Effector memory CD8-positive, alpha-beta T cell (primary cell): ENCODE results near the gene PLCXD1.
"Not testable (repeated sequence)": the region's sequence is repeated elsewhere in the genome, so short reads cannot be mapped to it uniquely, and the experiment has no call there.

Source experiments
- ATAC-seq: fragments of 150-1000 bp; cut with Tn5 transposase; replicated peaks from 2 replicates; pipeline ENCODE4 v1.10.0; 2021; ENCODE audit warnings: mild to moderate bottlenecking, moderate library complexity
- DNase-seq, 3 experiments: peaks; one replicate each; pipeline ENCODE4 v3.0.0; 2021
- H3K27ac Mint-ChIP-seq, 2 donors: one replicate each; pipeline ENCODE4 v1.8.0; 2022; ENCODE audit warnings: mild to moderate bottlenecking in 2 of 2, mixed read lengths in 2 of 2, moderate library complexity in 2 of 2
- H3K27me3 Mint-ChIP-seq, 2 donors: one replicate each; pipeline ENCODE4 v1.8.0; 2022; ENCODE audit warnings: mixed read lengths in 2 of 2
- H3K36me3 Mint-ChIP-seq: one replicate; pipeline ENCODE4 v1.8.0; 2022; ENCODE audit warnings: mild to moderate bottlenecking, moderate library complexity, mixed read lengths; ENCODE audit not compliant: insufficient read depth
- H3K4me1 Mint-ChIP-seq, 2 donors: one replicate each; pipeline ENCODE4 v1.8.0; 2022; ENCODE audit warnings: low read depth in 2 of 2, mixed read lengths in 2 of 2
- H3K4me3 Mint-ChIP-seq, 2 donors: one replicate each; pipeline ENCODE4 v1.8.0; 2022; ENCODE audit warnings: mild to moderate bottlenecking in 2 of 2, mixed read lengths in 2 of 2, moderate library complexity in 2 of 2
- H3K9me3 Mint-ChIP-seq, 2 donors: one replicate each; pipeline ENCODE4 v1.8.0; 2022; ENCODE audit warnings: mixed read lengths in 2 of 2

Gene PLCXD1

GRCh38 chrX:291411-291901 lies 10.3 kb downstream of the PLCXD1 start:
- Mint-ChIP-seq H3K36me3 (peaks cover 21% of the 10 kb centered on the region), H3K4me1 (peaks cover 0 to 5% of the 10 kb centered on the region in 2 donors), H3K9me3 (no peaks in the 10 kb centered on the region), H3K27ac (no peak overlapping the region), H3K27me3 (no peaks in the 10 kb centered on the region), H3K4me3 (no peak overlapping the region)
- no peak for ATAC-seq
- DNase-seq: no peak

DNA sequence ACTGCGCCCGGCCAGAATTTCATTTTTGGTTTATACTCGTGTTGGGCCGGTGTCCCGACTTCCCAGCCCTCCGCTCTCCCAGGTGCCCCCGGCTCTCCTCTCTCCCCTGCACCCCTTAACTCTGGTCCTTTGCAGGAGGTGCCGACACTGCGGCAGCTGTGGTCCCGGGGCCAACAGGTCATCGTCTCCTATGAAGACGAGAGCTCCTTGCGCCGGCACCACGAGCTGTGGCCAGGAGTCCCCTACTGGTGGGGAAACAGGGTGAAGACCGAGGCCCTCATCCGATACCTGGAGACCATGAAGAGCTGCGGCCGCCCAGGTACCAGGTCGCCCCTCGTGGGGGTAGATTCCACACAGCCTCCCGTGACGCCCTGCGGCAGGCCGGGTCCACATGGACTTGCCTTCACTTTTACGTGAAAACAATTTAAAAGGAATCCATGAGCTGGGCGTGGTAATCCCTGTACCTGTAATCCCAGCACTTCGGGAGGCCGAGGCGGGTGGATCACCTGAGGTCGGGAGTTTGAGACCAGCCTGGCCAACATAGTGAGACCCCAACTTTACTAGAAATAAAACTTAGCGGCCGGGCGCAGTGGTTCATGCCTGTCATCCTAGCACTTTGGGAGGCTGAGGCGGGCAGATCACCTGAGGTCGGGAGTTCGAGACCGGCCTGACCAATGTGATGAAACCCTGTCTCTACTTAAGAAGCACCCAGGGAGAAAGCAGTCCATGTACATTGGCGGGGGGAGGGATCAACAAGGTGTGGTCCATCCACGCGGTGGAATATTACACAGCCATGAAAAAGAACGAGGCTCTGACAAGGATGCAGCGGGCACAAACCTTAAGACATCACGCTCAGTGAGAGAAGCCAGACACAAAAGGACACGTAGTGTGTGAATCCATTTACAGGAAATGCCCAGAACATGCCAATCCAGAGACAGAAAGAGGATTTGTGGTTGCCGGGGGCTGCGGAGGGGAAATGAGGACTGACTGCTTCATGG lies 12.0 kb downstream of the PLCXD1 start:
- Mint-ChIP-seq H3K36me3 (peaks cover 21% of the 10 kb centered on the region), H3K9me3 (no peaks in the 10 kb centered on the region), H3K4me3 (no peak overlapping the region), H3K4me1 (no peaks in the 10 kb centered on the region), H3K27ac (peak overlapping the region in 1 of 2 donors; percentile 90), H3K27me3 (no peaks in the 10 kb centered on the region)
- ATAC-seq: no peak
- no peak for DNase-seq

GRCh38 chrX:295136-295535 lies 14.0 kb downstream of the PLCXD1 start:
- H3K36me3 Mint-ChIP-seq: peaks cover 21% of the 10 kb centered on the region

GRCh38 chrX:298993-299392 lies 17.8 kb downstream of the PLCXD1 start:
- no peak for DNase-seq
- Mint-ChIP-seq H3K27me3 (no peaks in the 10 kb centered on the region), H3K4me3 (no peak overlapping the region), H3K27ac (no peak overlapping the region), H3K9me3 (no peaks in the 10 kb centered on the region), H3K4me1 (no peaks in the 10 kb centered on the region), H3K36me3 (peaks cover 16% of the 10 kb centered on the region)
- ATAC-seq: no peak

More at GRCh38 chrX:295136-295535, 14.0 kb downstream of the PLCXD1 start:
- no peak for ATAC-seq
- Mint-ChIP-seq H3K27me3 (no peaks in the 10 kb centered on the region), H3K4me3 (no peak overlapping the region), H3K9me3 (no peaks in the 10 kb centered on the region), H3K4me1 (no peaks in the 10 kb centered on the region), H3K27ac (no peak overlapping the region)
- no peak for DNase-seq

- Mint-ChIP-seq H3K27ac (no peak overlapping the region), H3K27me3 (no peaks in the 10 kb centered on the region), H3K4me3 (no peak overlapping the region), H3K9me3 (no peaks in the 10 kb centered on the region), H3K4me1 (no peaks in the 10 kb centered on the region), H3K36me3 (peaks cover 23% of the 10 kb centered on the region)
- no peak for DNase-seq
- ATAC-seq: no peak
These were observed 19.2 kb downstream of the PLCXD1 start for GRCh38 chrX:300334-300733.

DNA sequence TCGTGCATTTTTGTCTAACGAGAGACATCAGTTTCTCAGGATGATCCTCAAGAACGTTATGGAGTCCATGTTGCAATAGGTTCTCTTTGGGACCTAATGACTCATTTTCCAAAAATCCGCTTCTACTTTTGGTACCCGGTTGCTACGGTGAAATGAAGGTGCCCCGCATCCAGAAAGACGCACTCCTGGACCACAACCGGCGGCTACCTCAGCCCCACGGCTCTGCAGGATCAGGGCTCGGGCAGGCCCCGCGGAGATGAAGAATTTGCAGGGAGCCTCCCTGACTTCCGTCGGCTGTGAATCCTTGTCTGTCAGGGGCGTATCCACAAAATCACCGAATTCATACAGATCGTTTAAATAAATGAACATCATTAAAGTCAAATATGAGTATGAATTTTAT lies 21.8 kb downstream of the PLCXD1 start:
- no peak for ATAC-seq
- no peak for DNase-seq
- no peaks in the 10 kb centered on the region for H3K4me1 Mint-ChIP-seq
- no peaks in the 10 kb centered on the region for H3K27me3 Mint-ChIP-seq
- no peak overlapping the region for H3K4me3 Mint-ChIP-seq
- no peaks in the 10 kb centered on the region for H3K9me3 Mint-ChIP-seq
- no peak overlapping the region for H3K27ac Mint-ChIP-seq
- peaks cover 44% of the 10 kb centered on the region for H3K36me3 Mint-ChIP-seq

DNA sequence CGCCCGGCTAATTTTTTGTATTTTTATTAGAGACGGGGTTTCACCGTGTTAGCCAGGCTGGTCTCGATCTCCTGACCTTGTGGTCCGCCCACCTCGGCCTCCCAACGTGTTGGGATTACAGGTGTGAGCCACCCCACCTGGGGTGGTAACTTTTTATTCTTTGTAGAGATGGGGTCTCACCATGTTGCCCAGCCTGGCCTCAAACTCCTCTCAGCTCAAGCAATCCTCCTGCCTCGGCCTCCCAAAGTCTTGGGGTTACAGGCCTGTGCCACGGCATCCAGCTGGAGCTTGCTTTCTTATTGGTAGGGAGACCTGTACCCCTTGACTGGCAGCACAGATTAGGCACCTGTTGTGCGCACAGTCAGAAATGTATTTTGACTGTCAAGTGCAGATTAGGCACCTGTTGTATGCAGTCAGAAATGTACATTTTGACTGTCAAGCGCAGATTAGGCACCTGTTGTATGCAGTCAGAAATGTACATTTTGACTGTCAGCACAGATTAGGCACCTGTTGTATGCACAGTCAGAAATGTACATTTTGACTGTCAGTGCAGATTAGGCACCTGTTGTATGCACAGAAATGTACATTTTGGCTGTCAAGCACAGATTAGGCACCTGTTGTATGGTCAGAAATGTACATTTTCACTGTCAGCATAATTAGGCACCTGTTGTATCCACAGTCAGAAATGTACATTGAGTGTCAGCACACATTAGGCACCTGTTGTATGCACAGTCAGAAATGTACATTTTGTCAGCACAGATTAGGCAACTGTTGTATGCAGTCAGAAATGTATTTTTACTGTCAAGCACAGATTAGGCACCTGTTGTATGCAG lies 24.8 kb downstream of the PLCXD1 start:
- Mint-ChIP-seq H3K36me3 (peaks cover 62% of the 10 kb centered on the region), H3K27ac (peak overlapping the region; percentile 49 to 73)
- H3K4me3 Mint-ChIP-seq, H3K27me3 Mint-ChIP-seq, ATAC-seq, H3K4me1 Mint-ChIP-seq, H3K9me3 Mint-ChIP-seq: not testable (repeated sequence)
- DNase-seq: peak in 1 of 3 experiments; percentile 36

- H3K4me1 Mint-ChIP-seq, H3K9me3 Mint-ChIP-seq, H3K27me3 Mint-ChIP-seq, ATAC-seq, H3K4me3 Mint-ChIP-seq, DNase-seq: not testable (repeated sequence)
- Mint-ChIP-seq H3K27ac (peak overlapping the region in 1 of 2 donors; percentile 51), H3K36me3 (peaks cover 63% of the 10 kb centered on the region)
These were observed 25.6 kb downstream of the PLCXD1 start for GRCh38 chrX:306614-307251.

GRCh38 chrX:307261-308111 lies 26.3 kb downstream of the PLCXD1 start:
- Mint-ChIP-seq H3K9me3 (no peaks in the 10 kb centered on the region), H3K36me3 (peaks cover 61% of the 10 kb centered on the region), H3K27ac (peak overlapping the region; percentile 6 to 51), H3K4me3 (no peak overlapping the region), H3K27me3 (no peaks in the 10 kb centered on the region), H3K4me1 (no peaks in the 10 kb centered on the region)
- no peak for ATAC-seq
- DNase-seq: no peak

DNA sequence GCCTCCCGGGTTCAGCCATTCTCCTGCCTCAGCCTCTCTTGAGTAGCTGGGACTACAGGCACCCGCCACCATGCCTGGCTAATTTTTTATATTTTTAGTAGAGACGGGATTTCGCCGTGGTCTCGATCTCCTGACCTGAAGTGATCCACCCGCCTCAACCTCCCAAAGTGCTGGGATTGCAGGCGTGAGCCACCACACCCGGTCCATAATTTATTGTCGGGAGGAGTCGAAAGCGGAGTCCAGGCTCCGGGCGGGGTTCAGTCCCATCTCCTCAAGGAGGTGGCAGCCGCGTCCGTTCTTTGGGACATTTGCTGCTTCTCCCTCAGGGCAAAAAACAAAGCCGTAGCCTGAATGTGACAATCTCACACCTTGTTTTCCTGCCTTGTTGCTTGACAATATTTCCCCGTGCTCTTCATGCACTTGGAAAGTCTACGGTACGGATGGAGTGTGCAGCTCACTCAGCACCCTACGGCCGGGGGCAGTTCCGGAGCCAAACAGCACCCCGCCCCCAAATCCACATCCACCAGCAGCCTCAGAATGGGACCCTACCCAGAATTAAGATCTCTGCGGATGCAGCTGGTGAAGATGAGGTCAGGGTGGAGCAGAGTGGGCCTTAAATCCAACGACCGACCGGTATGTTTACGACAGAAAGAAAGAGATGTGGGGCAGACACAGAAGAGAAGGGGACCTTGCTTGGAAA lies 27.8 kb downstream of the PLCXD1 start:
- H3K4me1 Mint-ChIP-seq: peaks cover 0 to 2% of the 10 kb centered on the region in 2 donors
- no peaks in the 10 kb centered on the region for H3K9me3 Mint-ChIP-seq
- H3K27ac Mint-ChIP-seq: peak overlapping the region in 1 of 2 donors; percentile 46
- peaks cover 66% of the 10 kb centered on the region for H3K36me3 Mint-ChIP-seq
- no peaks in the 10 kb centered on the region for H3K27me3 Mint-ChIP-seq
- DNase-seq (no peak), ATAC-seq (no peak)
- no peak overlapping the region for H3K4me3 Mint-ChIP-seq

GRCh38 chrX:310621-311155 lies 29.5 kb downstream of the PLCXD1 start:
- Mint-ChIP-seq H3K36me3 (peaks cover 58% of the 10 kb centered on the region), H3K27ac (no peak overlapping the region), H3K27me3 (no peaks in the 10 kb centered on the region), H3K4me3 (no peak overlapping the region), H3K9me3 (no peaks in the 10 kb centered on the region), H3K4me1 (peaks cover 0 to 2% of the 10 kb centered on the region in 2 donors)
- DNase-seq (no peak), ATAC-seq (no peak)
